ENCODE measurements around the gene PLCB1.

The PLCB1 gene

DNA sequence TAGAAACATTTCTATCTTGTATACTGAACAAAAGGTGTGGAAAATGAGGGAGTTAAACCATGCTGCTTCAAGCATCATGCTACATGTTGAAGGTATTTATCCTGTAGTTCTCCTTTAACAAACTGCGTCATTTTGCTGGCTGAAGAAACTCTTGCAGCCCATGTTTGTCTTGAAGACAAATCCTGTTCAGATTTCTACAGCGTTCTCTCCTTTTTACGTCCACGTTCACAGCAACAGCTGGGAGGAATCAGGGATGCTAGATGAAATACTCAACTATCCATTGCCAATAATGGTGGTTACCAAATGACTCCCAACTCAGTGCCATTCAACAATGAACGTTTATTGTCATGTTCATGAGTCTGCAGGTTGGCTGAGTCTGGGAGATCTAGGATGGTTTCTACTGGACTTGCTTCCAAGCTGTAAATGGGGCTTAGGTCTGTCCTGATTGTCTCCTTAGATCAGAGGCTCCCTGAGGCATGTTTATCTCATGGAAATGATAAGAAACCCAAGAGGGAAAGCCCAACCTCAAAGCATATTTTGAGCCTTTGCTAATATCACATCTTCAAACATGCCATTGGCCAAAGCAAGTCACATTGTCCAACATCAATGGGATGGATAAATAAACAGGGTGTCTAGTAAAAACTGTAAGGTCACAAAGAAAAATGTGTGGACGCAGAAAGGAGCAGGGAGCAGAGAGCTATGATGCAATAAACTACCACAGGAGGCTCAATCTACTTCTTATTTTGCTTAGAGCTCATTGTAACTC, 2.7 kb upstream of the PLCB1 start:
- no peak for DNase-seq

DNA sequence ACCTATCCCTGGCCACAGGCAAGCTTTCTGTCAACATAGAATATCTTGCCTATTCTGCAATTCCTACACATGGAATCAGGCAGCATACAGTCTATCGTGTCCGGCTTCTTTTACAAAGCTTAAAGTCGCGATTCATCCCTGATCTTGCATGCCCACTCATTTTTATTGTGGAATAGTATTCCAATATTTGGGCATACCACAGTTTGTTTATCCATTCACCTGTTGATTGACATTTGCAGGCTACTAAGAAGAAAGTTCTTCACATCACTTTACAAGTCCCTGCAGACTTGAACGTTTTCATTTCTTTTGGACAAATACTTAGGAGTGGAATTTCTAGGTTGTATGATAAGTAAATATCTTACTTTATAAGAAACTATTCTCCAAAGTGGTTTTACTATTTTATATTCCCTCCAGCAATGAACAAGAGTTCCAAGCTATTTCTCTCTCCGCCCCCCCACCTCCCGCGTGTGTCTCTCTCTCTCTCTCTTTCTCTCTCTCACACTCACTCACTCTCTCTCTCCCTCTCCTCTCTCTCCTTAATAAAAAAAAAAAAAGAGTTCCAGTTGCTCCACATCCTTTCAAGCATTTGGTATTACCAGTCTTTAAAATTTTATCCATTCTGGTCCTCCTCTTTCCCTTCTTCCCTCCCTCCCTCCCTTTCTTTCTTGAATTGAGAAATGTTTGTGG, 1.1 kb upstream of the PLCB1 start:
- no peak for DNase-seq

DNA sequence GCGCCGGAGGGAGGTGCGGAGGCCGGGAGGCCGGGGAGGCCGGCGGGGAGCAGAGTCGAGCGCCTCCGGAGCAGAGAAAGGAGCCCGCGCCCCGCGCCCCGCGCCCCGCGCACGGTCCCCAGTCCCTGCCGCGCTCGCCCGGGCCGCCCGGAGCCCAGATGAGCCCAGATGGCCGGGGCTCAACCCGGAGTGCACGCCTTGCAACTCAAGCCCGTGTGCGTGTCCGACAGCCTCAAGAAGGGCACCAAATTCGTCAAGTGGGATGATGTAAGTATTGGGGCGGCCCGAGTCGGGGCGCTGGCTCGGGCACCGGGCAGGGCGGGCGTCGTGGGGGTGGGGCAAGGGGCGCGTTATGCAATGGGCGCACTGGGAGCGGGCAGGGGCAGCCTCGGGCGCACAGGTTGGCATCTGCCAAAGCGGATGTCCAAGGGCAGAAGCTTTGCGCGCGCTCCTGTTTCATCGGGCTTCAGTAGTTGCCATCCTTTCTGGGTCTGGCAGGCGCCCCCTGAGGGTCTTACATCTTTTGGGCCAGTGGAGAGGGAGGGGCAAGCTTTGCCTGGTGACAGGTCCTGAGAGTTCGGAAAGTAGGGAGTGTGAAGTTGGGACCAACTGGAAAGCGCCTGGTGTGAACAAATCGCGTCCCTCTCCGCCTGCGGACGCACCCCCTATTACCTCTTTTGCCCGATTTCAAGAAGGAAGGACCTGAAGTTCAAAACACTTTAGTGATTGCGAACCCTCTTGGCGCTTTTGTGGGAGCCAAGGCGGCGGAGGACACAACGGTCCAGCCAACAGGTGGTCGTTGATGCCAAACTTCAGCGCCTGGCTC, 631 bp downstream of the PLCB1 start:
- DNase-seq, result peak in 1 of 4 experiments; percentile 20

DNA sequence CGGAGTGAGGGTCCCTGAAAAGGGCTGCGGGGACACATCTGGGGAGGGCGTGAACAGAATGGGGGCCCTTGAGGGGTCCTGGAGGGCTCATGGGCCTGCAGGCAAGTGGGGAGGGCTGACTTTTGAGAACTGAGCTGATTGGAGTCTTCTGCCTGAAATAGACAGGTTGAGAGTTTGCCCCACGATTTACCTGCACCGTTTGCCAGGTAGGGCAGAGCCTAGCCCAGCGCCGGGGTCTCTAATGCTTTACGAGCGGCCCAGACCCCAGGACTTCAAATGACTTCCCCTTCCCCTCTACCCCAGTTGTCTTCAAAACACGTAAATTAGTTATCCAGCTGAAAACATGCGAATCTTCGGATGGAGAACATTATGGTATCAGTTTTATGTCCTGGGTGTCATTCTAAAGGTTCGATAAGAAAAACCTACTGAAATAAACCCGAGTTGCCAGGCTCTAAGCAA, 1.3 kb downstream of the PLCB1 start:
- no peak for DNase-seq

DNA sequence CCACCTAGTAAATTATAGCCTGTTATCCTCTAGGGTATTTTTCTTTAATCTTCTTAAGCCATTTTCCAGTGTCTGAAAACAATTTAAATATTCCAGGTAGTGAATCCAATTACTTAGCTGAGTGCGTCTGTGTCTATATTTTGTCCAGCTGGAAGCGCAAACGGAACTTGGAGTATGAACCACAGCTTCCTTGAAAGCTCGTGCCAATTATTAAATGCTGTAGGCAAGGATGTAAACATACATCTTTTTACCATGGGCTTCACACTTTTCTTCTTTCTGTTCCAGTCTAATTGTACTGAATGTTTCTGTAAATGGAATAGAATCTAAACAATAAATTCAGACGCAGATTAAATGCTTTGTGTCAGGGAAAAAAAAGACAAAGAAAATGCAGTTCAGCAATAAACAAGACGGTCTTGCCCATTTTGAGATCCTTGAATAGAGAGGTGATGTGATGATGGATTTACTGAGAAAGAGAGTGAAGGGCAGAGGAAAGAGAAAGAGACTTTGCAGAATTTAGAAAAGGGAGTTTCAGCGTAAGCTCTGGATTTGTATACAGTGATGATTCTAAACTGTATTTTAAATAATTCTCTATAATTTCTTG, 1.9 kb downstream of the PLCB1 start:
- DNase-seq, result no peak

DNA sequence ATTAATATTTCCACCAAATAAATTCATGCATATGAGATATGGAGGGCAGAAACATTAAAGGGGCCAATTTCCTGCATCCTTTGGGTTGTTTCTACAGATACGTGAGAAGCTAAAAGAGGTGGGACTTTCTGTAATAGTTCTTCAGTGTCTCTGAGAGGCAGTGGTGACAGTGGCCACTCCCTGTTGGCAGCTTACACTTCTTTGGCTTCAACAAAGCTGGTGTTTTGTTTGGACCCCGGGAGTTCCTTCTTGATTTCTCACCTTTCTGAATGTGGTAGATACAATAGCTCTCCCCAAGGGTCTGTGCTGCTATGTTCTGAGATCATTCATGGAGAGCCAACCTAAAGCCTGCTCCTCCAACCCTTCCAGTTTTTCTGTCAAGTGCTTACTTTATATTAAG, 7.8 kb downstream of the PLCB1 start:
- no peak for DNase-seq

DNA sequence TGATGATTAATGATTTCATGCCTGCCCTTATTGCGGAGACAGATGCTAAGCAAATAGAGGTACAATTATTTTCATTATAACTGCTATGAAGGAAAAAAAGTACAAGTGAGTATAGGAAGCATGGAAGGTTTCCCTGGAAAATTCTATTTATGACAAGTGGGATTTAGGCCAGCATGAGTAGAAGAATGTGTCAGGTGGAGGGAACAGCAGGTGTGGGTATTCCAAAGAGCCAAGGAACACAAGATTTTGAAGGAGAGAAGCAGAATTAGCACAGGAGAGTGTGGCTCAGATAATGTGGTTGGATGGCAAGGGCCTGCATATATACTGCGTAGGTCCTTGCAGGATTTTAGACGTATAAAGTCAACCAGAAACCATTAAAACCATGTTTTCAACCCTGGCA, 11.4 kb downstream of the PLCB1 start:
- no peak for DNase-seq

DNA sequence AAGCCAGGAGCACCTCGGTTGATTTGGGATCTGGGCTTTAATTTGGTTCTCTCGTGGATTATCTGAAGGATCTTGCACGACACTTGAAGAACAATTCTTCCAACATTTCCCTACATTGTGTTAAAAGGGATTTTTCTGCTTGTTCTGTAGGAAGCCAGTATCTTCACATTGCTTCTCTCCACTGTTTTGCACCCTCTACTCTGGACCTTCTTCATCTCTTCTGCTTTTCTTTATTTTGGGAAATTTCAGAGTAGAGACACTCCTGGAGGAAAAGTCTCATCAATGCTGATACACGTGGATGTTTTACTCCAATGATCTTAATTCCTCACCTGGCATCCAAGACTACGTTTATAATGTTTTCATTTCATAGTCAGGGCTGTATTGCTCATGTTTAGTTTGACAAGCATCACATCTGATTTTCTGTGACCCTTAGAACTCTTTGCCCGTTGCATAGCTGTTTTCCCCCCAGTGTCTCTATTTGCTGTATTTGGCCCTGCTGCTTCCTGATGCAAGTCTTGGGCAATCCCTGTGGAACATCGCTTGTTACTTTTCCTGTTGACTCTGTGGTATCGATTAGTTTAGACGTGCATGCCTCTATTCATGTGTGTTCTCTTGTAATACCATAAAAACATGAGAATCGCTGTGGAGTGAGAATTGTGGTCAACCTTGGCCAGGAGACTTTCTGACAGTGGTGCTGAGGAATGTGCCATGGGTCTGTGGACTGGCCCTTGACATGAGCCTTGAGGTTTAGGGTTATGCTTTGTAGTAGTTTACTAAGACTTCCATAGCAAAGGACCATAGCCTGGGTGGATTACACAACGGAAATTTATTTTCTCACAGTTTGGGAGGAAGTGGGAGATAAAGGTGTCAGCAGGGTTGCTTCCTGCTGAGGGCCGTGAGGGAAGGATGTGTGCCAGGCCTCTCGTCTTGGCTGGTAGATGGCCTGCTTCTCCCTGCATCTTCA, 12.5 kb downstream of the PLCB1 start:
- DNase-seq, result no peak

DNA sequence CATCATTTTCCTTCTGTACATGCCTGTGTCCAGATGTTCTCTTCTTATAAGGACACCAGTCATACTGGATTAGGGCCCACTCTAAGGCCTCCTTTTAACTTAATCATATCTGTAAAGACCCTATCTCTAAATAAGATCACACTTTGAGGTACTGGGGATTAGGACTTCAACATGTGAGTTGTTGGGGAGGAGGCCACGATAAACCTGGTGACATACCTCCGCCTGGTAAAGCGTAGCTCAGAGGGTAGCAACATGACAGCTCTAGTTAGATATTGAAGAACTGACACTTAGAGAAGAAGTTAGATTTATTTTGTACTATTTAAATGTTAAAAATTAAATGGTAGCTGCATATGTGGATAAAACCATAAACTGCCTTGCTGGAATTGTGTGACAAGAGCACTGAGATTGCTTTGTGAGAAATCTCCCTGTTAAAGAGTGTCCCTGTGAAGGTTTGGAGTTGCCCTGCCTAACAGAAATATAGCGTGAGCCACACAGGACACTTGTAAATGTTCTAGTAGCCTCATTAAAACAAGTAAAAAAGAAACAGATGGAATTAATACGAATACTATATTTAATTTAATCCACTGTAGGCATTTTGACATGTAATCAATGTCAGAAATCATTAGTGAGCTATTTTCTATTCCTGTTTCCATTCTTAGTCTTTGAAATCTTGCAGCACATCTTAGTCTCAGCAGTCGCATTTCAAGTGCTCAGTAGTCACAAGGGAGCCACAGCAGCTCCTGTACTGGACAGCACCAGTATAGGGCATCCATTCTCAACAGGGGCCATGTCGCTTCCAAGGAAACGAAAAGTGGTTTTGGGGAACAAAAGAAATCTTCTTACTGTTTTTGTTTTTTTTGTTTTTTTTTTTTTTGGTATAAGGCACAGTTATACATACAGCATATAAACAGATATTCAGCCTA, 13.4 kb downstream of the PLCB1 start:
- no peak for DNase-seq

DNA sequence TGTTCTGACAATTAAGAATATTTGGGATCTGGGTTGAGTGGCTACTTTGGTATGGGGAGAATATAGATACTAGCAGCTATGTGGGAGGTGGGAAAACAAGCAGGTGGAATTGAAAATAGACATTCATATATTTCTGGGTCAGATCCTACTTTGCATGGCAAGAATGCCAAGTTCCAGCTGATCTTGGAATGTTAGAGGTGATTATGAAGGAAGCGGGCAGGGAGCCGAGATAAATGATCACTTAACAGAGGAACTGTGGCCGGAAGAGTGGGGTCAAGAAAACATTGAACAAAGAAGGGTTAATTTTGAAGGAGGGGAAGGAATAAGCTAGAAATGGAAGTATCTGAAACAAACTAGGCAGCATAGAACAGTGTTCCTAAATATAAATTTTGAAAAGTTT, 15.4 kb downstream of the PLCB1 start:
- no peak for DNase-seq

DNA sequence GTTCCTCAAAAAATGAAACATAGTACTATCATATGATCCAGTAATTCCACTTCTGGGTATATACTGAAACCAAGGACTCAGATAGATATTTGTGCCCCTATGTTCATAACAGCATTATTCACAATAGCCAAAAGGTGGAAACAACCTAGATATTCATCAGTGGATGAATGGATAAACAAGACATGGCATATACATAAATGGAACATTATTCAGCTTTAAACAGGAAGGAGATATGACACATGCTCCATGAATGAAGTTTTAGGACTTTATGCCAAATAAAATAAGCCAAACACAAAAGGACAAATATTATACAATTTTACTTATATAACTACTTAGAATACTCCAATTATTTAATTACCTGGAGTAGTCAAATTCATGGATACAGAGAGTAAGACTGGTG, 16.4 kb downstream of the PLCB1 start:
- DNase-seq, result no peak

DNA sequence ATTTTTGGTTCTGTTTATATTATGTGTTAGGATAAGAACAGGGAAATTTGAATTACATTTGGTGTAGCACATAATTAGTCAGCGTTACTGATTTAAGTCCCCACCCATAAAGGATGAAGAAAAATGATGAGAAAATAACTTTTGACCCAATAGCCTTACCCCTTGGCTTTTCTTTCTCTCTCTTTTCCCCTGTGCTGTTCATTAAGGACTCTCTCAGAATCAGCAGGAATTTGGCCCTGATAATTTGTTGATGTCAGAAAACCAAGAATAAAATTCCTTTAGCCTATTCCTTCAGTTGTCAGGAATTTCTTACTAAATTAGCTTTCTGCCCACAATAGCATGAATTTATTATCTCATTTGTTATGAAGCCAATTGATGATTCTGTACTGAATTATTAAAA, 18.5 kb downstream of the PLCB1 start:
- no peak for DNase-seq

DNA sequence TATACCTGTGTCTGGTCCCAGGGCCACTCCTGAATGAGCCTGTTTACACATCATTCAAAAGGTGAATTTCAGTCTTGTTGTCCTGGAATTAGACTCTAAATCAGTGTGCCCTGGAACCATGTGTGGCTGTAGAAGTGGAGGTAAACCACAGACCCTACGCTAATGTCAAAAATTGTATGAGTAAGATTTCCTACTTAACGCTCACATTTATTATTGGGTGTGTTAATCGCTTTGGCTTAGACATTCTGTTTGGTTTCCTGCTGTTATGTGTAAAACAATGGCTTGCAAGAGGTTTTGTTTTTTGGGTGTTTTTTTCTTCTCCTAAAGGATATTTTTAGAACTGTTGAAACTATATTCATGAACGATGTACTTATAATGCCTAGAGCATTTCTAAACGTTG, 19.3 kb downstream of the PLCB1 start:
- DNase-seq, result no peak

DNA sequence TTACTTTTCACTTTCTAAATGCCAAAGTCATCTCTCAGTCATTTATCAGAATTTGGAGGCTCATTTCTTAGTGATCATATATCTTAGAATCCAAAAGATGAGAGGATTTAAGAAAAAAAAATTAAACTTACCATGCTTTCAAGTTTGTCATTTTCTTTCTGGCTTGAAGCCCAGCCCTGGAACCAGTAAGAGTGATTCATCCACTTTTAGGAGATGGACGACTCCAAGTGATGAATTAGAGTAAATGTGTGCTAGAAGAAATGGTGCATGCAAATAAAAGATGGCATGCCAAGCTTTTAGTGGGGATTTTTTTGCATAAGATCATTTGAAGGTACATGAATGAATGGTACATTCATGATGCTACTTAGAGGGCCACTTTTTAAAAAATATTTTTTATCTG, 20.1 kb downstream of the PLCB1 start:
- no peak for DNase-seq

DNA sequence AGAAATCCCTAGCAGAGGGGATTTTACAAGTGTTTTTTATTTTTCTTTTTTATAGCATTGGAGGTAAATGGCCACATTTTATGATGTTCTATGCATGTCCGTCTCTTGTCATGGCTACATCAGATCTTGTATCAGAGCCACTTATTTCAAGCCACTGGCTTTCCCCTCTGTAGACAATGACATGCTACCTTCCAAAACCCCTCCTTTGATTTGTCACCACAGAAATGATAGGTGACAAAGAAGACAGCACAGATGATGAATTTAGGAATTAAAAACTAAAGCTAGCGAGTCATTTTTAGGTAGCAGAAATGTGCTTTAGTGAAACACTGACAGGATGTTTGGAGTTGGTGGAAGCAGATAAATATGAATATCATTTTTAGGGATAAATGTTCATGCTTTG, 20.8 kb downstream of the PLCB1 start:
- DNase-seq, result no peak

DNA sequence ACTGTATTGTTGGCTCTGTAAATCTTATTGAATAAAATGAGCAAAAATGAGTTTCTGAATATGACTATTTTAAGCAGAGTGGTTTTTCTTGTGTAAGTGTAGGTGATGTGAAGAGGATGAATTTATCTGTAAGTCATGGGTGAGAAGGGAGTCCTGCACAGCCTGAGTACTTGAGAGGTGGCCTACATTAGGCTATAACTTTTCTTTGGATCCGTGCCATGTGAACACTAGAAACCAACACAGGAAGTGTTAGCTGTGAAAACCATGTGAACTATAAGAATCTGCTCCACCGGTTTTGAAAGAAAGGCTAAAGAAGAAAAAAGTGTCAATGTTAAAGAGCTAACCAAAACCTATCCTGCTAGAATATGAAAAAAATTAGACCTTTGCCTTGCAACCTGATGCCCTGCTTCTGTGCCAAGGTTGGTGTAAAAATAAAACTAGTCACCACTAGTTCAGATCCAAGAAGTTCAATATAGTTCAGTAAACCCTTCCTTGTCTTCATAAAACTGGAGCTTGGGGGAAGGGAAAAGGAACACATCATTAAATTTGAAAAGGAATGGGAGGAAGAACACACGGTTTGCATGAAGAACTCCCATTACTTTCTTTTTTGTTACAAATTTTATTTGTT, 21.3 kb downstream of the PLCB1 start:
- no peak for DNase-seq

DNA sequence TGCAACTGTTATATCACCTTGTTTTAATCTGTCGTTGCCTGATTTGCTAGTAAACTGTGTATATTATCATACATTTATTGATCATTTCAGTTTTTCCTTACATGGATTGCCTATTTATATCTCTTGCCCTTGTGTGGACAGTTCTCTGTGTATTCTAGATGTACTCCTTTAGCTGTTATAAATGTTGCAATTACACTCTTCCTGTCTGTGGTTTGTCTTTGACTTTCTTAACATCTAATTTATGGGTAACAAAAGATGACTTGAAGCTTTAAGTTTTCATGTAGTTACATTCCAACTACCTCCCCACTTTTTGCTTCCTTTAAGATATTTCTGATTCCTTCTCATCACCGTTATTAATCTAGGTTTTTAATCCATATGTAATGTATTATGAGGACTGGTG, 22.6 kb downstream of the PLCB1 start:
- no peak for DNase-seq

DNA sequence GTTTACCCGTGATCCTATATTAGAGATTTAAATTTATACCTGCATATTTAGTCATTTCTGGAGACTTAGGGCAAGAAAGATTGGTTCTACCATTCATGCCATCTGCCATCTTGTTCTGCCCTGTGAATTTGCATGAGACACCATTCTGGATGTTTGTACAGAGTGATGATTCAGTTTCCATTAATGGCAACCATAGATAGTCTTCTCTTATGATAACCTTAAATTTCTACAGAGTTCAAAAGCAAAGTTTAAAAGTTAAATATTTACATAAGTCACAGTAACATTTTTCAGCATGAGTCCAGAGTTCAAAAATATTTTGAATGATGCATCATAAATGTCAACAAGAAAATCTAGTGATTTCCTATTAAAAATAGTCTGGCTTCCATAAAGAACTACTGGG, 23.2 kb downstream of the PLCB1 start:
- no peak for DNase-seq

DNA sequence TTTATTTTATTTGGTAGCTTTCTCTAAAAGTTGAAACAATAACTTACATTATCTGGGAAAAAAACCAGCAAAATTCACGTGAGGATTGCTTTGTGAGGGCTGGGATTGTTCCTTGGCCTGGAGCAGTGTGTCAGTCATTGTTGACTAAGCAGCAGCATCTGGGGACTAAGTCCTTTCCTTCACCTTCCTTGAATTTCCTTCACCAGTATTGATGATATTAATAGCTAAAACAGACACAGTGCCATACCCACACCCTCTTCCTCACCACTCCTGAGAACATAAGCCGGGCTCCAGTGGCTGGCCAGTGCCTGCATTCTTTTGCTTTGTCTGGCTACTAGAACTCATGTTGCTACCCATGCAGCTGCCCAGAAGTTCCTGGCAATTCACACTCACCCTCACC, 23.7 kb downstream of the PLCB1 start:
- DNase-seq, result no peak

Data from activated naive CD4-positive, alpha-beta T cell (primary cell).